DND-41 (cell line): Measurements from ENCODE around the gene FEN1.

Experiments used
- EZH2 ChIP-seq: IDR thresholded peaks from 3 replicates; pipeline ENCODE4 v1.6.1; 2012; ENCODE audit warnings: borderline replicate concordance, low read depth, mild to moderate bottlenecking, moderate library complexity, low read length, inconsistent platforms; ENCODE audit not compliant: severe bottlenecking
- TF ChIP-seq, protein P1 (sequence below): IDR thresholded peaks from 2 replicates; pipeline ENCODE4 v1.5.1; 2012; ENCODE audit warnings: borderline replicate concordance, low read length, moderate library complexity, mild to moderate bottlenecking; ENCODE audit not compliant: poor library complexity, severe bottlenecking; ENCODE audit errors: extremely low read depth

DNA sequence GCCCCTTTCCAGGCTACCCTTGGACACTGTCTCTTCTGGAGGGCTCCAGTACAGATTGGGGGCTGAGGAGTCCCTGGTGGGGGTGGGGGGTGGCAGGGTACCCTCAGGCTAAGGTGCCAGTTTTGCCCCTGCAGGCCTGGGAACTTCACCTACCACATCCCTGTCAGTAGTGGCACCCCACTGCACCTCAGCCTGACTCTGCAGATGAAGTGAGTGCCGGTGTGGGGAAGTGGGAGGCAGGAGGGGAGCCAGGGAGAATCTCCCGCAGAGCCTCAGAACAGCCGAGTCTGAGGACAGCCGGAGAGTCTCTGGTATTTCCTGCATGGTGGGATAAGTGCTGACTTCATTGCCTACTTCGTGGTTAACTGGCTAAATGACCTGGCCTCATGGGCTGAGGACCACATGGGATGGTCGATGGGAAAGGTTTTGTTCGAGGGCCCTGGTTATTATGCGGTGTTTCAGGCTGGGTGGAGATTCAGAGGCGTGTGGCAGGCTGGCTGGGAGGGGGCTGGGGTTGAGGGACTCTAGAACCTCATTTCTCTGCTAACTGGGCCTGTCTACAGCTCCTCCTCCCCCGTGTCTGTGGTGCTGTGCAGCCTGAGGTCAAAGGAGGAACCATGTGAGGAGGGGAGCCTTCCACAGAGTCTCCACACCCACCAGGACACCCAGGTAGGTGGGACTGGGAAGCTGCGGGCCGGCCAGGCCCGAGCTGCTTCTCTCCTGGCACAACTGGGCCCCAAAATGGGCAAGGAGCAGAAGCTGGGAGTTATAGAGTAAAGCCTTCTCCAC, 8.8 kb upstream of the FEN1 start:
- TF ChIP-seq EZH2, result no peak
- TF ChIP-seq, protein P1, sequence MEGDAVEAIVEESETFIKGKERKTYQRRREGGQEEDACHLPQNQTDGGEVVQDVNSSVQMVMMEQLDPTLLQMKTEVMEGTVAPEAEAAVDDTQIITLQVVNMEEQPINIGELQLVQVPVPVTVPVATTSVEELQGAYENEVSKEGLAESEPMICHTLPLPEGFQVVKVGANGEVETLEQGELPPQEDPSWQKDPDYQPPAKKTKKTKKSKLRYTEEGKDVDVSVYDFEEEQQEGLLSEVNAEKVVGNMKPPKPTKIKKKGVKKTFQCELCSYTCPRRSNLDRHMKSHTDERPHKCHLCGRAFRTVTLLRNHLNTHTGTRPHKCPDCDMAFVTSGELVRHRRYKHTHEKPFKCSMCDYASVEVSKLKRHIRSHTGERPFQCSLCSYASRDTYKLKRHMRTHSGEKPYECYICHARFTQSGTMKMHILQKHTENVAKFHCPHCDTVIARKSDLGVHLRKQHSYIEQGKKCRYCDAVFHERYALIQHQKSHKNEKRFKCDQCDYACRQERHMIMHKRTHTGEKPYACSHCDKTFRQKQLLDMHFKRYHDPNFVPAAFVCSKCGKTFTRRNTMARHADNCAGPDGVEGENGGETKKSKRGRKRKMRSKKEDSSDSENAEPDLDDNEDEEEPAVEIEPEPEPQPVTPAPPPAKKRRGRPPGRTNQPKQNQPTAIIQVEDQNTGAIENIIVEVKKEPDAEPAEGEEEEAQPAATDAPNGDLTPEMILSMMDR, result no peak
